H1 (cell line): Measurements from ENCODE around the gene ACTRT3. TPM values are rescaled to one million over a fixed set of nuclear protein-coding genes. Genes with fewer than 3 reads are reported as not detected.

ENCODE experiments used
- polyA plus RNA-seq, 7 experiments: library from polyadenylated mRNA; depleted of rRNA in 3 of 7; stranded (reverse) in 5 of 7; unstranded in 2 of 7; fragments of >200 nt in 5 of 7; fragments of 200-250 nt in 2 of 7; gene quantifications; 1 replicate in 5 of 7; 2 replicates in 1 of 7; 4 replicates in 1 of 7; pipeline versions ENCODE4 v1.2.1 to v1.2.3, GENCODE V29; 2011 to 2013; ENCODE audit warnings: missing spikeins in 2 of 7, mixed read lengths in 2 of 7
- small RNA-seq: library from polyadenylated mRNA; stranded (forward); fragments of <200 nt; extraction: miRNeasy Mini kit (QIAGEN cat#:217004); gene quantifications from one replicate; pipeline ENCODE3, GENCODE V24; 2013; ENCODE audit not compliant: insufficient read depth
- total RNA-seq: library from RNA; stranded (reverse); fragmentation: NEBNext Ultra II Directional; extraction: Animal tissue kit (Norgen Biotek cat#: 25700); gene quantifications from 2 replicates; pipeline ENCODE4 v1.2.1, GENCODE V29; 2021

ACTRT3 gene
- total and polyA plus RNA-seq, 2 of the 8 experiments (the other 6 are each of a cell fraction or from before 2014, with no cell fraction given) = 3.4 to 5.9 TPM

Small RNAs within 50 kb of the gene (small RNA-seq; reads per million reads assigned to genes)
- not detected for gene RNU6-637P

Other genes starting within 250 kb of the ACTRT3 start
- 0.69 and 0.78 TPM in 2 replicates for gene MECOM, start 105.8 kb downstream of the ACTRT3 start, total RNA-seq
- gene MECOM, start 105.8 kb downstream of the ACTRT3 start, polyA plus RNA-seq (2011; rRNA removed) = 0.03 and 0.11 TPM in 2 replicates
- 14.0 and 17.0 TPM in 2 replicates for gene TERC, start 4.5 kb downstream of the ACTRT3 start, total RNA-seq
- 2.3 and 5.4 TPM in 2 replicates for gene TERC, start 4.5 kb downstream of the ACTRT3 start, polyA plus RNA-seq (2011; rRNA removed)
- 13.9 and 15.2 TPM in 2 replicates for gene MYNN, start 3.8 kb upstream of the ACTRT3 start, total RNA-seq
- gene MYNN, start 3.8 kb upstream of the ACTRT3 start, polyA plus RNA-seq (2011; rRNA removed) = 3.6 and 7.3 TPM in 2 replicates
- not detected in 2 replicates for gene LRRIQ4, start 43.3 kb upstream of the ACTRT3 start, total RNA-seq
- gene LRRIQ4, start 43.3 kb upstream of the ACTRT3 start, polyA plus RNA-seq (2011; rRNA removed) = 0.08 and 0.14 TPM in 2 replicates
- 3.3 and 4.6 TPM in 2 replicates for gene LRRC34, start 43.3 kb upstream of the ACTRT3 start, total RNA-seq
- 3.0 and 4.1 TPM in 2 replicates for gene LRRC34, start 43.3 kb upstream of the ACTRT3 start, polyA plus RNA-seq (2011; rRNA removed)
- not detected in 2 replicates for gene LRRC31, start 100.4 kb upstream of the ACTRT3 start, total RNA-seq
- not detected in 2 replicates for gene LRRC31, start 100.4 kb upstream of the ACTRT3 start, polyA plus RNA-seq (2011; rRNA removed)
- not detected in 2 replicates for gene SAMD7, start 142.0 kb upstream of the ACTRT3 start, total RNA-seq
- gene SAMD7, start 142.0 kb upstream of the ACTRT3 start, polyA plus RNA-seq (2011; rRNA removed) = not detected in 2 replicates
- gene SEC62, start 197.2 kb upstream of the ACTRT3 start, total RNA-seq = 67.8 and 68.1 TPM in 2 replicates
- gene SEC62, start 197.2 kb upstream of the ACTRT3 start, polyA plus RNA-seq (2011; rRNA removed) = 49.2 and 113 TPM in 2 replicates